GM23248 (cell line): ENCODE measurements around the gene REXO4.
"Not testable (repeated sequence)": the region's sequence is repeated elsewhere in the genome, so short reads cannot be mapped to it uniquely, and the experiment has no call there.

ENCODE experiments used
- EZH2 ChIP-seq: fragments of 200-600 bp; sonication (generic); IDR thresholded peaks from 2 replicates; pipeline ENCODE4 v1.6.1; 2018; ENCODE audit warnings: antibody characterized with exemption, mild to moderate bottlenecking; ENCODE audit not compliant: insufficient read depth, poor library complexity, severe bottlenecking
- EZH2phosphoT487 ChIP-seq: fragments of 200-600 bp; sonication (generic); IDR thresholded peaks from 2 replicates; pipeline ENCODE4 v1.6.1; 2018; ENCODE audit warnings: antibody characterized with exemption, moderate library complexity, mild to moderate bottlenecking, low read depth; ENCODE audit not compliant: insufficient read depth

DNA sequence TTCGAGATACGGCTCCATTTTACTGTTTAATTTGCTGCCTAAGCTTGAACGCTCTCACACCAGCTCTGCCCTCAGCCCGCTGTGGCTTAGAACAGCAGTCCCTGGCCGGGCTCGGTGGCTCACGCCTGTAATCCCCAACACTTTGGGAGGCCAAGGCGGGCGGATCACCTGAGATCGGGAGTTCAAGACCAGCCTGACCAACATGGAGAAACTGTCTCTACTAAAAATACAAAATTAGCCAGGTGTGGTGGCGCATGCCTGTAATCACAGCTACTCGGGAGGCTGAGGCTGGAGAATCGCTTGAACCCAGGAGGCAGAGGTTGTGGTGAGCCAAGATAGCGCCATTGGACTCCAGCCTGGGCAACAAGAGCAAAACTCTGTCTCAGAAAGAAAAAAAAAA, 40.5 kb downstream of the REXO4 start:
- TF ChIP-seq EZH2, EZH2phosphoT487: not testable (repeated sequence)
